GM18508 (cell line): Measurements from ENCODE around the gene GP1BA.

Experiments used
- ATAC-seq: cut with Tn5 transposase; IDR thresholded peaks from one replicate; pipeline ENCODE4 v1.9.1; 2021; ENCODE audit warnings: moderate number of reproducible peaks; ENCODE audit not compliant: insufficient read depth, unreplicated experiment

GP1BA gene

GRCh38 chr17:4936436-4936835 is 4.4 kb downstream of the GP1BA start:
- no peak for ATAC-seq

GRCh38 chr17:4937553-4937952 is 5.5 kb downstream of the GP1BA start:
- ATAC-seq = no peak

GRCh38 chr17:4938069-4938491 is 6.0 kb downstream of the GP1BA start:
- no peak for ATAC-seq

GRCh38 chr17:4938688-4939545 is 6.8 kb downstream of the GP1BA start:
- ATAC-seq = no peak

- ATAC-seq = no peak
Observed at GRCh38 chr17:4939546-4939795, 7.4 kb downstream of the GP1BA start.

- ATAC-seq = peak; percentile 46
Observed at GRCh38 chr17:4939796-4940554, 7.9 kb downstream of the GP1BA start, which contains the start of the genes RNF167 and SLC25A11. Gene RNF167, plus strand, starts transcription at chr17:4940268. Its CDS starts 642 bp downstream, at chr17:4940910. Gene SLC25A11, minus strand, starts transcription at chr17:4940046. Its CDS starts 136 bp downstream, at chr17:4939910.

GRCh38 chr17:4940555-4941318 is 8.7 kb downstream of the GP1BA start:
- no peak for ATAC-seq

- no peak for ATAC-seq
Observed at GRCh38 chr17:4941319-4941610, 9.2 kb downstream of the GP1BA start.

GRCh38 chr17:4942760-4943508 is 10.9 kb downstream of the GP1BA start:
- ATAC-seq = no peak

- ATAC-seq = no peak
Observed at GRCh38 chr17:4944163-4944553, 12.1 kb downstream of the GP1BA start.

- ATAC-seq = no peak
Observed at GRCh38 chr17:4944554-4945175, 12.6 kb downstream of the GP1BA start.

GRCh38 chr17:4945176-4945943 is 13.3 kb downstream of the GP1BA start:
- ATAC-seq = no peak

GRCh38 chr17:4945944-4946280 is 13.8 kb downstream of the GP1BA start:
- ATAC-seq = no peak

GRCh38 chr17:4946312-4946976 is 14.4 kb downstream of the GP1BA start:
- no peak for ATAC-seq

- ATAC-seq = no peak
Observed at GRCh38 chr17:4947010-4947410, 14.9 kb downstream of the GP1BA start.

- no peak for ATAC-seq
Observed at GRCh38 chr17:4947411-4948165, 15.5 kb downstream of the GP1BA start.

GRCh38 chr17:4948166-4948930 is 16.3 kb downstream of the GP1BA start, which contains the start of gene PFN1:
Gene PFN1, minus strand, starts transcription at chr17:4948530. Its CDS starts 136 bp downstream, at chr17:4948394.
- no peak for ATAC-seq
